ACHN (cell line): ENCODE data around the gene HDLBP.

Source experiments
- DNase-seq: peaks from one replicate; pipeline ENCODE4 v3.0.0-alpha.2; 2015
- in situ Hi-C: cut with HindIII; loops from 2 replicates; pipeline ENCODE4 v1.10.0; 2017; ENCODE audit warnings: low sequenced_read_pairs, low pct_ligation_motif_present, low pct_unique_long_range_greater_than_20kb

Gene HDLBP

DNA sequence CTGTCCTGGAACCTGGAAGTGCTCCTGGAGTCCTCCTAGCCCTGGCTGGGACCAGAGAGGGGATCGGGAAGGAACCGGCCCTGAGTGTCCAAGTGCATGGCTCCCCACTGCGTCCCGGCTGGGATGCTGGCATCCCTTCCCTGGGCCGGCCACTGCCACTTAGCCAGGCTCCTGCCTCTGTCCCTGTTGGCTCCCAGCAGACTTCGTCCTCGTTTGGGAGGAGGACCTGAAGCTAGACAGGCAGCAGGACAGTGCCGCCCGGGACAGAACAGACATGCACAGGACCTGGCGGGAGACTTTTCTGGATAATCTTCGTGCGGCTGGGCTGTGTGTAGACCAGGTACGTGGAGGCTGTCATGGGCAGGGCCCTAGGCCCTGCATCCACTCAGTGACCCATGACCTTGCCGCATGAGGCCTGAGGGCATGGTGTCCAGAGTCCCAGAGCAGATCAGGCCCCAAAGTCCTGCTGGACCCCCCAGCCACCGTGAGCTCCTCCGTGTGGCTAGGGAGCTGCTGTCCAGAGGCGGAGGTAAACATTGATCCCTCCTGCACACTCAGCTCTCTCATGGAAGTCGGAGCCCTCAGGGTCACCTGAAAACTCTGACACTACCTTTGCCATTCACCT is 119.9 kb downstream of the HDLBP start:
- in situ Hi-C loops, result no loop called here
- DNase-seq, result no peak

GRCh38 chr2:241194811-241195210 is 120.7 kb downstream of the HDLBP start:
- in situ Hi-C loops, result no loop called here
- no peak for DNase-seq

GRCh38 chr2:241193271-241193670 is 122.2 kb downstream of the HDLBP start:
- DNase-seq, result no peak
- in situ Hi-C loops, result no loop called here

DNA sequence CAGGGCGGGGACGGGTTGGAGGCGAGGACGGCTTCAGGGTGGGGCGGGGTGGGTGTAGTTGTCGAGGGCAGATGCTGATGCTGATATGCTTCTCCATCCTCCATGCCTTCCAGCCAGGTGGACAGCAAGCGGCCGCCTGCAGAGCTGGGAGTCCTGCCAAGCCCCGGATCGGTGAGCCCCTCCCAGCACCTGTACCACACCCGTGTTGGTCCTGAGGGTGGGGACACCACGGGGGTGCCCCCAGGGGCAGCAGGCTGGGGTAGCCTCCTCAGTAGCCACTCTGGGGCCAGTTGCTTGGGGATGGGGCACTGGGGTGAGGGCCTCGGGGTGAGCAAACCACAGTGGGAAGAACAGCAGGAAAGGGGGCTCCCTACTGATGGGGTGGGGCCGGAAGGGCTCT is 124.4 kb downstream of the HDLBP start:
- DNase-seq, result no peak

DNA sequence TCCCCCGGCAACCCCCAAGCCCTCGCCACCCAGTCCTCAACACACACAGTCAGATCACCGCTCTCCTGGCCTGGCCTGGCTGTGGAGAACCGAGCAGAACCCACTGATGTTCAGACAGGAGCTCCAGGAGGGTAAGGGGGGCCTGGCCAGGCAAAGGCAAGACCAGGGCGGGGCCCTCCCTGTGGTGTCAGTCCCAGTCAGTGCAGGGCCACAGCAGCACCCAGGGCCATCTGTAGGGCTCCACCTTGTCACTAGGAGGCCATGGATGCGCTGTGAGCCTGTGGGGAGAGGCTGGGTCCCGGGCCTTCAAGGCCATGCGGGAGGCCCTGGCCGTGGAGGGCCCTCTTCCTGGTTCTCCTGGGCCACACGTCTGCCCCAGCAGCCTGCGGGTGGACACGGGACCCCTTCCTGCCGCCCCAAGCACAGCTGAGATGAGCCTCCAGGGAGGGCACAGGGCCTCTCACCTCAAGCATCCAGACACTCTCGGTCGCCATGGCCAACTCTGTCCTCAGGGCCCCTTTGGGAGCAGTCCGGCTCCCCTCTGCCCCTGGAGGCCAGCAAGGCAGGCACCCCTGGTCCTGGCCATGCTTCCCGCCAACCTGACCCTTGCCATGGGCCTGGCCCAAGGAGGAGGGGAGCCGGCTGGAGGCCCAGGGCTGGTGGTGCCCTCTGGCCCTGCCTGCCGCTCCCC is 125.0 kb downstream of the HDLBP start:
- no peak for DNase-seq

More for the DNA sequence above, 124.4 kb downstream of the HDLBP start:
- in situ Hi-C loops, result no loop called here

GRCh38 chr2:241189856-241190201 is 125.6 kb downstream of the HDLBP start:
- in situ Hi-C loops, result no loop called here
- no peak for DNase-seq

More for the DNA sequence above, 125.0 kb downstream of the HDLBP start:
- in situ Hi-C loops, result no loop called here

DNA sequence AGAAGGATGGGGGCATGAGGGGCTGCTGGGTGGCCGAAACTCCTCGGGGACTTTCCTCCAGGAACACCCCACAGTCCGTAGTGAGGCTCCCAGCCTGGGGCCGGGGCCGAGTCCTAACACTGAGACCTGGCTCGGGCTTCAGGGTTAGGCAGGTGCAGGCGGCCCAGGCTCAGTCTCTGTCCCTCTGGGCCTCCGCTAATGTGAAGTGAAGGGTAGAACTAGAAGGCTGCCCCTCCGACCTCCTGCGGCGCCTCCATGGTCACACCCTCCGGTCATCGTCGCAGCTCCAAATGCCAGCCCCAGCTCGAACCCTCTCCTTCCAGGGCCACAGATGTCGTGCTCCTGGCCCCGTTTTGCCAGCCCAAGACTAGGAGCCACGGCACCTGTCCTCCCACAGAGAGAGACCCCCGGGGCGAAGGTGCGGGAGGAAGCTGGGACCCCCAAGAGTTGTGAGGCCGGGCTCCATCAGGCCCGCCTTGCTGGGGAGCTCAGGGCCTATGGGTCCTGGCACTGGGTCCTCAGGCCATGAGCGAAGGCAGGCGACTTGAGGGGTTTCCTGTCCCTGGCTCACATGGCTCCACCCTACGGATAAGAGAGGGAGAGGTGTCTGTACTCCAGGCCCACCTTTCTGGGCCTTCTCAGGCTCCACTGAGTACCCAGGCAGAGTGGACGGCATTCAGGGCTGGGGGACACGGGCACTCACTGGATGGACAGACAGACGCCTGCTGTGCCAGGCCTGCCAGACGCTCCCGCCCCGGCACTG is 126.2 kb downstream of the HDLBP start:
- in situ Hi-C loops, result no loop called here
- no peak for DNase-seq

DNA sequence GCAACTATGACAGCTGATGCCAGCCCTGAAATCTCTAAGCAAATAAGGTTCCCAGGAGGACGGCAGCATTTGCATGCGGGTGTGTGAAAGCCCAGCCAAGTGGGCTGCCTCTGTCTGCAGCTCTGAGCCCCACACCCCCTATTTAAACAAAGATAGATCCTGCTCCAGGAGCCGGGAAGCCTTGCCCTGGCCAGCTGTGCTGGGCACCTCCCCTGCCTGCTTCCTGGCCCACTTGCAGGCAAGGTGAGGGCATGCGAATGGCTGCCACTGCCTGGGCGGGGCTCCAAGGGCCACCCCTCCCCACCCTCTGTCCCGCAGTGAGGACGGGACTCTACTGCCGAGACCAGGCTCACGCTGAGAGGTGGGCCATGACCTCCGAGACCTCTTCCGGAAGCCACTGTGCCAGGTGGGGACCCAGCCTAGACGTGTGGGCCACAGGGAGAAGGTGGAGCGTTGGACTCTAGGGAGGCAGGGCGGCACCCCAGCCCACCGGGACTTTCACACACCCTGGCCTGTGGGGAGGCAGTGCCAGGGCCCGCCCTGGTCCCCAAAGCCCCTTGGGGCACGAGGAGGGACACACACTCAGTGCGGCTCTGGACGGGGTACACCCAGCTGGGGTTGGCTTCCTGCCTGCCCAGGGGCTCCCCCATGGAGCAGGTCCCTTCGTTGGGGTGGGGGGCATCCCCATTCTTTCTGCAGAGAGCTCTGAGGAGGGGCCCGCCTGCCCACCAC is 126.9 kb downstream of the HDLBP start, which contains the start of gene ANO7:
Gene ANO7 (plus strand): TSS at position 317 of the 732 bp plus-strand sequence. CDS start 1,387 bp downstream, outside the sequence.
- in situ Hi-C loops, result no loop called here
- no peak for DNase-seq

- in situ Hi-C loops, result no loop called here
- DNase-seq, result no peak
These were observed 127.6 kb downstream of the HDLBP start for GRCh38 chr2:241187918-241188234.

DNA sequence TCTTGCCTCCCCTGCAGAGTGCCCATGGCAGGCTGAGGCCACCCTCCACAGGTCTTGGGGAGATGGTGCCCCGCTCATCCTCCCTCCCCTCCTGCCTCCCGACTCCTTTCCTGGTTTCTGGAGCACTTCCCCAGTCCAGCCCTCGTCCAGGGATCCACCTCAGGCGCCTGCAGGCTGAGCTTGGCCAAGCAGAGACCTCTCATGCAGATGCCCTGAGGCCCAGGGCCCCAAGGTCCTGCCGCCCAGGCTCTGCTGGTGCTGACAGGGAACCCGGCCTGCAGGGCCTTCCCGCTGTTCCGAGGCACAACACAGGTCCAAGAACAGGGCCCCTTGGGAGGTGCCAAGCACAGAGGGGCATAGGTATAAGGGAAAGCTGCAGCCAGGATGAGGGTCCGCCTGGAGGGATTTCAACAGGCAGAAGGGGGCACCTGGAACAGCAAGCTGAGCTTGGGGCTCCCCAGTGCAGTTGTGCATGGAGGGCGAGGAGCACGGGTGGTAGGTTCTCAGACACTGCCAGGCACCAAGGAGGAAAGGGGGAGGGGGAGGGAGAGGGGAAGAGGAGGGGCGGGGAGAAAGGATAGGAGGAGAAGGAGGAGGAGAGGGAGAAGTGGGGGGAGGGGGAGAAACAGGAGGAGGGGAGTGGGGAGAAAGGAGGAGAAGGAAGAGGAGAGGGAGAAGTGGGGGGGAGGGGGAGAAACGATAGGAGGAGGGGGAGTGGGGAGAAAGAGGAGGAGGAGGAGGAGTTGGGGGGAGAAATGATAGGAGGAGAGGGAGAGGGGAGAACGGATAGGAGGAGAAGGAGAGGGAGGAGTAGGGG is 128.2 kb downstream of the HDLBP start:
- DNase-seq, result no peak
- in situ Hi-C loops, result no loop called here

- in situ Hi-C loops, result no loop called here
- no peak for DNase-seq
These were observed 129.5 kb downstream of the HDLBP start for GRCh38 chr2:241185961-241186360.

DNA sequence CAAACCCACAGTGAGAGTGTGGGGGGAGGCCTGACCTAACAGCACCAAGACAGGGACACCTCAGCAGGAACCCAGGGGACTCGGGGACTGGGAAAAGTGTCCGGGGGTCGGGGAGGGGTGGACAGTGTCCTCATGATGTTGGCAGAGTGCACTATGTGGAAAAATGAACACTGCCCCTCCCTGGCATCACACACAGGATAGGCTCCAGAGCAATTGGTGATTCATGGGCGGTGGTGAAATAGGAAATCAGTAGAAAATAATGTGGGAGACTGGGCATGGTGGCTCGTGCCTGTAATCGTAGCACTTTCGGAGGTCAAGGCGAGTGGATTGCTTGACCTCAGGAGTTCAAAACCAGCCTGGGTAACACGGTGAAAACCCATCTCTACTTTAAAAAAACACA is 130.6 kb downstream of the HDLBP start:
- DNase-seq, result no peak
- in situ Hi-C loops, result no loop called here

- DNase-seq, result no peak
- in situ Hi-C loops, result no loop called here
These were observed 132.3 kb downstream of the HDLBP start for GRCh38 chr2:241183221-241183620.

- in situ Hi-C loops, result no loop called here
- DNase-seq, result no peak
These were observed 132.8 kb downstream of the HDLBP start for GRCh38 chr2:241182531-241183133.

- no peak for DNase-seq
- in situ Hi-C loops, result no loop called here
These were observed 133.3 kb downstream of the HDLBP start for GRCh38 chr2:241182126-241182525.

DNA sequence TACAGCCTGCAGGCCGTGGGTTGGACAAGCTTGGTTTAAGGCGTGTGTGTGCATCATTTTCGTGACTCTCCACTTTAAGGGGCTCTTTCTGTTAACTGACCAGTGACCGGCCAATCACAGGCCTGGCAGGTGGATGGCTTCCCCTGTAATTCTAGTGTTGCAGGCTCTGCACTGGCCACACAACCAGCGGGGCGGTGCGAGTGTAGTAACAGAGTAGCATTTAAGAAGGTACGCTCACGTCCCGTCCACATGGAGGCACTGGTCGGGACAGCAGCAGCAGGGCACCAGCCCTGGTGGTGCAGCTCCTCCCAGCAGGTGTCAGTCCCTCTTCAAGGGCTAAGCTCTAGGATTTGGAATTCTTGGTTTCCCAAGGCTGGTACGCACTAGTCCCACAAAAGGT is 135.0 kb downstream of the HDLBP start:
- DNase-seq, result peak; percentile 13
- in situ Hi-C loops, result no loop called here

DNA sequence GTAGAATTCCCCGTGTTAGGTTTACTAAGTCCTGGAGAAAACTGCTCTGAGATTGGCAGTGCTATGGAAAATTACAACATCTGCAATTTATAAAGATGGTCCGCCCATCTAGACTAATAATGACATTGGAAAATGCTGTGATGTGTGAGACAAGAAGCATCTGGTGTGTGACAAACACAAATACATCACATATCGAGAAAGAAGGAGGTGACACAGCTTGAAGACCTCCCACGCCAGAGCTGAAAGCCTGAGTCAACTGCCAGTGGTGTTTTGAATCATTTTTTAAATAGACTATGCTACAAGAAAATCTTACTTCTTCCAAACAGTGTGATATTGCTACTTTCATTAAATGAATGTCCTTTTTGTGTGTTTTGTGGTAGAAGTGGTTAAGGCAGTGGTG is 135.6 kb downstream of the HDLBP start:
- no peak for DNase-seq
- in situ Hi-C loops, result no loop called here

DNA sequence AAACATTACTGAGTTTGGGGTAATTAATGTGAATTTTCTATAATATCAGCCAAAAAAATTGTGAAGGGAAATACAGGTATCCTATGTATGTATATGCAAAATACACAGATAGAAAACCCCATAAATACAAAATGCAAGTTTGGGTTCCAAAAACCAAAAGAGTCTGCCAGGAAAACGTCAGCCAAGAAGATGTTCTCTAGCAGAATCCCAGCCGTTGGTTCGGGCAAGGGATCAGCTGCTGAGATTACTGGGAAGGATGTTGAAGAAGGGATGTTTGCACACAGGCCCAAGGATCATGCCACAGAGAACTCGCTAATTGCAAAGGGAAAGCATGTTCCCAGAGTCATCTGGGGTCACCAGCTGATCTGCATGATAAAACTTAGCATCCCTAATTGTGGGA is 136.5 kb downstream of the HDLBP start:
- DNase-seq, result no peak
- in situ Hi-C loops, result no loop called here
